Daoy (cell line): Measurements from ENCODE around the gene HERPUD2. TPM values are rescaled to one million over a fixed set of nuclear protein-coding genes. Genes with fewer than 3 reads are reported as not detected.
"Not testable (repeated sequence)": the region's sequence is repeated elsewhere in the genome, so short reads cannot be mapped to it uniquely, and the experiment has no call there.

Experiments used
- DNase-seq: peaks from one replicate; pipeline ENCODE4 v3.0.0-alpha.2; 2015; ENCODE audit warnings: low read depth
- total RNA-seq: library from RNA; depleted of rRNA; stranded (reverse); fragments of >200 nt; shearing (Covaris generic); gene quantifications from 2 replicates; pipeline ENCODE4 v1.2.3, GENCODE V29; 2014; rRNA removed

Gene HERPUD2
- total RNA-seq, 1 experiment from 2014 or later, result 20.9 TPM

- peak; percentile 77 for DNase-seq
Measured at GRCh38 chr7:35605760-35606159, 89.2 kb downstream of the HERPUD2 start.

- no peak for DNase-seq
Measured at GRCh38 chr7:35604595-35604994, 90.3 kb downstream of the HERPUD2 start.

- DNase-seq, result no peak
Measured at GRCh38 chr7:35599645-35600044, 95.3 kb downstream of the HERPUD2 start.

- no peak for DNase-seq
Measured at GRCh38 chr7:35599061-35599460, 95.9 kb downstream of the HERPUD2 start.

- DNase-seq, result peak; percentile 75
Measured at GRCh38 chr7:35596061-35596460, 98.9 kb downstream of the HERPUD2 start.

GRCh38 chr7:35593899-35594298 is 101.0 kb downstream of the HERPUD2 start:
- peak; percentile 31 for DNase-seq

- DNase-seq, result no peak
Measured at GRCh38 chr7:35588647-35589046, 106.3 kb downstream of the HERPUD2 start.

GRCh38 chr7:35584990-35585389 is 109.9 kb downstream of the HERPUD2 start:
- no peak for DNase-seq

GRCh38 chr7:35584533-35584932 is 110.4 kb downstream of the HERPUD2 start:
- not testable (repeated sequence) for DNase-seq

Other genes with a start within 250 kb of the HERPUD2 start
- 543 and 627 TPM in 2 replicates for gene SEPTIN7, start 105.9 kb upstream of the HERPUD2 start, total RNA-seq